Endothelial cell of umbilical vein (primary cell): Measurements from ENCODE around the gene MOB2. TPM values are rescaled to one million over a fixed set of nuclear protein-coding genes. Genes with fewer than 3 reads are reported as not detected.
"Not testable (repeated sequence)": the region's sequence is repeated elsewhere in the genome, so short reads cannot be mapped to it uniquely, and the experiment has no call there.

Source experiments
- BruUV-seq: library from RNA; stranded (reverse); fragments of 400-500 nt; replicated peaks from 2 replicates; lab custom pipeline; 2021; lab: Mats Ljungman, UMichigan
- CTCF ChIA-PET: fragments of 300-600, 350-600 bp; sonication (Branson Sonifier 250); formaldehyde crosslinking; loops from one replicate; lab custom pipeline; 2021; ENCODE audit warnings: antibody characterized with exemption, inconsistent platforms; lab: Charles Lee
- POLR2A ChIA-PET: fragments of 300-600, 350-600 bp; sonication (Branson Sonifier 250); formaldehyde crosslinking; loops from one replicate; lab custom pipeline; 2021; ENCODE audit warnings: antibody characterized with exemption, inconsistent platforms; lab: Charles Lee
- DNase-seq: peaks from one replicate; pipeline ENCODE4 v3.0.0-alpha.2; 2011; ENCODE audit warnings: low read depth, low spot score
- FAIRE-seq: peaks from 2 replicates; lab custom pipeline; 2011; peaks lifted over from hg19 to GRCh38; lab: Jason Lieb, UNC
- H2AFZ ChIP-seq: 2 replicates; pipeline ENCODE4 v1.6.0; 2012; ENCODE audit warnings: low read depth, low read length, control low read depth, inconsistent platforms
- H3K27ac ChIP-seq: 2 replicates; pipeline ENCODE4 v1.5.1; 2011; ENCODE audit warnings: low read depth, mild to moderate bottlenecking, control low read depth, low read length, moderate library complexity; ENCODE audit not compliant: insufficient read depth
- H3K27me3 ChIP-seq, 2 experiments: 2 replicates each; pipeline versions ENCODE4 v1.6.0 to v1.6.1; 2011; ENCODE audit warnings: low read length in 2 of 2, mixed read lengths in 1 of 2; ENCODE audit not compliant: control insufficient read depth in 2 of 2, insufficient read depth in 2 of 2
- H3K36me3 ChIP-seq, 2 experiments: 2 replicates in 1 of 2; 3 replicates in 1 of 2; pipeline ENCODE4 v1.5.1; 2011; ENCODE audit warnings: low read length in 2 of 2, mild to moderate bottlenecking in 1 of 2, moderate library complexity in 1 of 2; ENCODE audit not compliant: control insufficient read depth in 2 of 2, insufficient read depth in 2 of 2; ENCODE audit errors: extremely low read depth in 1 of 2
- H3K4me1 ChIP-seq: 3 replicates; pipeline ENCODE4 v1.5.1; 2011; ENCODE audit warnings: mild to moderate bottlenecking, low read length; ENCODE audit not compliant: control insufficient read depth, insufficient read depth; ENCODE audit errors: extremely low read depth
- H3K4me2 ChIP-seq: 2 replicates; pipeline ENCODE4 v1.6.1; 2011; ENCODE audit warnings: low read length, control low read depth, mixed read lengths; ENCODE audit not compliant: insufficient read depth
- H3K4me3 ChIP-seq, 3 experiments: fragments of 200-600 bp in 1 of 3; sonication (generic), shearing (Covaris generic) in 1 of 3; replicated peaks in 1 of 3; 2 replicates each; pipeline ENCODE4 v1.5.1; 2011 to 2016; ENCODE audit warnings: control low read depth in 3 of 3, low read length in 3 of 3, mild to moderate bottlenecking in 2 of 3, inconsistent platforms in 1 of 3, low read depth in 1 of 3, moderate library complexity in 1 of 3; ENCODE audit not compliant: insufficient read depth in 1 of 3
- H3K79me2 ChIP-seq: 2 replicates; pipeline ENCODE4 v1.6.0; 2012; ENCODE audit warnings: low read length, inconsistent platforms; ENCODE audit not compliant: control insufficient read depth, insufficient read depth
- H3K9ac ChIP-seq: replicated peaks from 2 replicates; pipeline ENCODE3; 2011; ENCODE audit warnings: low read length, control low read depth; ENCODE audit not compliant: insufficient read depth; ENCODE audit errors: extremely low read depth
- H3K9me1 ChIP-seq: replicated peaks from 3 replicates; pipeline ENCODE4 v1.6.0; 2011; ENCODE audit warnings: mild to moderate bottlenecking, low read length; ENCODE audit not compliant: control insufficient read depth, insufficient read depth; ENCODE audit errors: extremely low read depth
- H3K9me3 ChIP-seq: replicated peaks from 2 replicates; pipeline ENCODE4 v1.5.1; 2012; ENCODE audit warnings: low read length, inconsistent platforms; ENCODE audit not compliant: control insufficient read depth, insufficient read depth
- H4K20me1 ChIP-seq: replicated peaks from 2 replicates; pipeline ENCODE3; 2011; ENCODE audit warnings: mild to moderate bottlenecking, low read length; ENCODE audit not compliant: control insufficient read depth, insufficient read depth; ENCODE audit errors: extremely low read depth
- CTCF ChIP-seq, 2 donors: IDR thresholded peaks; 1 replicate in 1 of 2; 2 replicates in 1 of 2; pipeline ENCODE4 v1.5.1; 2011; ENCODE audit warnings: low read length in 2 of 2, mild to moderate bottlenecking in 2 of 2, moderate library complexity in 2 of 2, control low read depth in 1 of 2, inconsistent platforms in 1 of 2, low read depth in 1 of 2; ENCODE audit not compliant: insufficient read depth in 1 of 2; ENCODE audit errors: extremely low read depth in 1 of 2
- EZH2 ChIP-seq: IDR thresholded peaks from 2 replicates; pipeline ENCODE4 v1.6.1; 2012; ENCODE audit warnings: borderline replicate concordance, low read depth, mild to moderate bottlenecking, moderate library complexity, low read length, inconsistent platforms; ENCODE audit not compliant: severe bottlenecking
- GATA2 ChIP-seq: IDR thresholded peaks from 2 replicates; pipeline ENCODE4 v1.7.0; 2011; ENCODE audit warnings: low read depth, mild to moderate bottlenecking, moderate library complexity, mixed read lengths, low read length; ENCODE audit not compliant: insufficient read length, insufficient read depth
- JUN ChIP-seq: IDR thresholded peaks from 2 replicates; pipeline ENCODE4 v1.6.1; 2011; ENCODE audit warnings: borderline replicate concordance, low read depth; ENCODE audit not compliant: insufficient read length, insufficient read depth
- MYC ChIP-seq: IDR thresholded peaks from one replicate; pipeline ENCODE4 v1.6.1; 2011; ENCODE audit warnings: mild to moderate bottlenecking, low read depth, low read length
- POLR2A ChIP-seq: IDR thresholded peaks from 2 replicates; pipeline ENCODE4 v1.6.1; 2012; ENCODE audit warnings: low read depth, mild to moderate bottlenecking, control low read depth, low read length
- POLR2AphosphoS5 ChIP-seq: IDR thresholded peaks from 2 replicates; pipeline ENCODE4 v1.6.1; 2012; ENCODE audit warnings: low read depth, mild to moderate bottlenecking, control low read depth, low read length, moderate library complexity; ENCODE audit not compliant: insufficient read depth
- dilution Hi-C: fragments of 300-500 bp; cut with MboI; formaldehyde crosslinking; loops from one replicate; pipeline ENCODE4 v1.15.0; 2019; ENCODE audit warnings: low sequenced_read_pairs; ENCODE audit not compliant: extremely low pct_ligation_motif_present
- intact Hi-C: fragments of 100-400 bp; cut with micrococcal nuclease; formaldehyde crosslinking; loops from one replicate; pipeline ENCODE4 v1.10.0; 2022
- polyA plus RNA-seq, 4 experiments: library from polyadenylated mRNA; depleted of rRNA in 3 of 4; stranded (reverse) in 3 of 4; unstranded in 1 of 4; fragments of >200 nt; gene quantifications; 2 replicates each; pipeline versions ENCODE4 v1.2.1 to v1.2.3, GENCODE V29; 2011 to 2012; ENCODE audit warnings: missing spikeins in 1 of 4
- total RNA-seq: library from RNA; stranded (reverse); gene quantifications from 2 replicates; pipeline ENCODE4 v1.2.3, GENCODE V29; 2021

The MOB2 gene
- total and polyA plus RNA-seq, 2 donors (not counting 3 experiments of a cell fraction or from before 2014, with no cell fraction given): 38.2 to 50.6 TPM

- H3K9ac ChIP-seq, H3K4me2 ChIP-seq, DNase-seq, H4K20me1 ChIP-seq, H2AFZ ChIP-seq, FAIRE-seq, H3K4me3 ChIP-seq, H3K27me3 ChIP-seq, H3K4me1 ChIP-seq, CTCF ChIA-PET, H3K9me1 ChIP-seq, BruUV-seq, H3K9me3 ChIP-seq, POLR2A ChIA-PET, dilution Hi-C loops, H3K27ac ChIP-seq, H3K36me3 ChIP-seq, H3K79me2 ChIP-seq, intact Hi-C loops: not testable (repeated sequence)
Measured at GRCh38 chr11:1423406-1423805, 63.2 kb downstream of the MOB2 start.

GRCh38 chr11:1422981-1423380 lies 63.6 kb downstream of the MOB2 start:
- CTCF ChIA-PET: no interaction called here
- no TSS peak for BruUV-seq
- Histone ChIP-seq H2AFZ (no peak overlapping the region), H3K4me2 (no peak overlapping the region), H3K9me1 (no peaks in the 10 kb centered on the region), H3K4me3 (no peak overlapping the region), H3K4me1 (no peaks in the 10 kb centered on the region), H3K9me3 (no peaks in the 10 kb centered on the region), H3K27me3 (no peaks in the 10 kb centered on the region), H3K79me2 (no peaks in the 10 kb centered on the region), H3K9ac (no peak overlapping the region), H3K36me3 (no peaks in the 10 kb centered on the region), H4K20me1 (no peaks in the 10 kb centered on the region), H3K27ac (no peak overlapping the region)
- FAIRE-seq (no peak), DNase-seq (no peak)
- intact Hi-C loops (no loop called here), dilution Hi-C loops (no loop called here)
- POLR2A ChIA-PET: no interaction called here
- no peak for TF ChIP-seq POLR2A
- TF ChIP-seq CTCF (IDR thresholded peaks at IDR 0.05; ENCODE audit: extremely low read depth in 1 of 2, insufficient read depth in 1 of 2, low read depth in 1 of 2, low read length in 2 of 2): no peak
- no peak for TF ChIP-seq EZH2
- no peak for TF ChIP-seq MYC
- no peak for TF ChIP-seq GATA2
- no peak for TF ChIP-seq JUN
- no peak for TF ChIP-seq POLR2AphosphoS5
